ENCODE measurements around the gene FGF11.
"Not testable (repeated sequence)": the region's sequence is repeated elsewhere in the genome, so short reads cannot be mapped to it uniquely, and the experiment has no call there.

GRCh38 chr17:7469843-7470242 is 30.5 kb downstream of the FGF11 start:
- TF ChIP-seq POLR2A (IDR thresholded peaks at IDR 0.05); CTCF (IDR thresholded peaks at IDR 0.05 in 4 of 5, conservative IDR thresholded peaks at IDR 0.05 in 1 of 5): not testable (repeated sequence)

All from gastrocnemius medialis (tissue), 4 donors.